Activated T-cell treated with anti-CD3 and anti-CD28 coated beads, Interleukin-2, amount 50 U/mL, for 4 hours (primary cell): ENCODE measurements around the gene TMEM101. TPM values are rescaled to one million over a fixed set of nuclear protein-coding genes. Genes with fewer than 3 reads are reported as not detected.
"Not testable (repeated sequence)": the region's sequence is repeated elsewhere in the genome, so short reads cannot be mapped to it uniquely, and the experiment has no call there.

Source experiments
- ATAC-seq, 2 donors: fragments of 200-7000 bp; cut with Tn5 transposase; one replicate each; pipeline ENCODE4 v1.10.0; 2021
- DNase-seq: peaks from one replicate; pipeline ENCODE4 v3.0.0-alpha.2; 2020
- H3K27me3 Mint-ChIP-seq: one replicate; pipeline ENCODE4 v1.8.0; 2021; ENCODE audit warnings: low read depth, mixed read lengths
- H3K36me3 Mint-ChIP-seq: one replicate; pipeline ENCODE4 v1.8.0; 2022; ENCODE audit warnings: mixed read lengths; ENCODE audit not compliant: insufficient read depth
- H3K4me1 Mint-ChIP-seq: one replicate; pipeline ENCODE4 v1.8.0; 2021; ENCODE audit warnings: low read depth, mixed read lengths
- H3K4me3 Mint-ChIP-seq: one replicate; pipeline ENCODE4 v1.8.0; 2021; ENCODE audit warnings: mild to moderate bottlenecking, moderate library complexity, mixed read lengths
- H3K9me3 Mint-ChIP-seq: one replicate; pipeline ENCODE4 v1.8.0; 2021; ENCODE audit warnings: mixed read lengths
- total RNA-seq, 3 donors: library from RNA; stranded (reverse); gene quantifications; one replicate each; pipeline ENCODE4 v1.2.1, GENCODE V29; 2021

TMEM101 gene
- total RNA-seq, 3 donors from 2014 or later, result 20.2 to 23.1 (median 22.5) TPM

DNA sequence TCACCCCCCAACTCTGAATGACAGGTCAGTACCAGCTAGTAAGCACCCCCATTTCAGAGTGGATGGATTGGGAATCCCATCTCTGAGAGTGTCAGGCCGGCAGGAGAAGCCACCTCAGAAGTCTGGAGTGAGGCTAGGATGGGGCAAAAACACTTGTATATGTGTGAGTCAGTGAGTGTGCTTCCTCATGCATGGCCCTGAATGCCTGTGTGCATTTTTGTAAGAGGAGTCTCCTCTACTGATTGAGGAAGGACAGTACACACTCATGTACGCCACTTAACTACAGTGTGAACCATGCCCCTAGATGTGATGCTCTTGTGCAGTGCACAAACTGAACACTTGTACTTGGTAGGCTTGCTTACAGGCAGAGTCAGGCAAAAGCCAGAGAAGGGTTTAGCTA is 32.6 kb downstream of the TMEM101 start:
- H3K9me3 Mint-ChIP-seq, result no peaks in the 10 kb centered on the region
- H3K36me3 Mint-ChIP-seq, result no peaks in the 10 kb centered on the region
- H3K4me1 Mint-ChIP-seq, result peaks cover 4% of the 10 kb centered on the region
- DNase-seq (no peak), ATAC-seq (no peak)
- no peak overlapping the region for H3K4me3 Mint-ChIP-seq
- H3K27me3 Mint-ChIP-seq, result peaks cover 39% of the 10 kb centered on the region

DNA sequence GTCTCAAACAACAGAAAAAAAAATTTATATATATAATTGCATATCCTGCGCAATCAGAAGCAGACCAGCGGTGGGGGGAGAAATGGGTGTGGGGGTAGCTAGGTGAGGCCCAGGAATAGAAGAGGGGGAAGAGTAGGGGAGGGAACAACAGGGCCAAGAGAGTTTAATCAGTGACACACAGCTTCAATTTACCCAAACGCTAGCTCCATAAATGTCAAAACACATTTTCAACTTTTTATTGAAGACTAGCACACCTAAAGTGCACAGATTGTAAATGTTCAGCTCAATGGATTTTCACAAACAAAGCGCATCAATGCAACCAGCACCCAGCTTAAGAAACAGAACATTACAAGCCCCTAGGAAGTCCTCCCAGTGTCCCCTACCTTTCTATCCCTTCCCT is 35.1 kb downstream of the TMEM101 start:
- ATAC-seq (no peak), DNase-seq (no peak)
- Mint-ChIP-seq H3K9me3 (no peaks in the 10 kb centered on the region), H3K36me3 (no peaks in the 10 kb centered on the region), H3K4me1 (peaks cover 4% of the 10 kb centered on the region), H3K4me3 (no peak overlapping the region), H3K27me3 (peaks cover 34% of the 10 kb centered on the region)

DNA sequence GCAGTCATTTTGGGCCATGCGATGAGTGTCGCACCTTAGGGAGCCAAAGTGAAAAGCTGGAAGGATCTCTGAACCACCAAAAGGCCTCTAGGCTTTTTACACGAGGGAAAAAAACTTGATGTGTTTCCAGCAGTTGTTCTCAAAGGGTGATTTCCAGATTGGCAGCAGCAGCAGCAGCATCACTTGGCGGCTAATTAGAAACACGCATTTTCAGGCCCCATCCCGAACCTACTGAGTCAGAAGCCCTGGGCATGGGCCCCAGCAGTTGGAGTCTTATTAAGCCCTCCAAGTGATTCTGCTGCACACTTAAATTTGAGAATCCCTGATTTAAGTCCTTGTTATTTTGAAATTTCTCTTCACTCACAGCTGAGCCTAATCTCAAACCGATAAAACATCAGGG is 35.8 kb downstream of the TMEM101 start:
- DNase-seq, result no peak
- Mint-ChIP-seq H3K27me3 (peaks cover 33% of the 10 kb centered on the region), H3K4me1 (no peaks in the 10 kb centered on the region), H3K36me3 (no peaks in the 10 kb centered on the region), H3K4me3 (no peak overlapping the region), H3K9me3 (no peaks in the 10 kb centered on the region)
- no peak for ATAC-seq

DNA sequence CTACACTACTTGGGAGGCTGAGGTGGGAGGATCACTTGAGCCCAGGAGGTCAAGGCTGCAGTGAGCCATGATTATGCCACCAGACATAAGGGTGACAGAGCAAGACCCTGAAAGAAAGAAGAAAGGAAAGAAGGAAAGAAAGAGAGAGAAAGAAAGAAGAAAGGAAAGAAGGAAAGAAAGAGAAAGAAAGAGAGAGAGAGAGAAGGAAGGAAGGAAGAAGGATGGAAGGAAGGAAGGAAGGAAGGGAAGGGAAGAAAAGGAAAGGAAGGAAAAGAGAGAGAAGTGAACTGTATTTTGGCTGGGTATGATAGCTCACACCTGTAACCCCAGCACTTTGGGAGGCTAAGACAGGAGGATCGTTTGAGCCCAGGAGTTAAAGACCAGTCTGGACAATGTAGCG is 36.7 kb downstream of the TMEM101 start:
- Mint-ChIP-seq H3K9me3 (no peaks in the 10 kb centered on the region), H3K27me3 (peaks cover 29% of the 10 kb centered on the region), H3K4me1 (no peaks in the 10 kb centered on the region)

DNA sequence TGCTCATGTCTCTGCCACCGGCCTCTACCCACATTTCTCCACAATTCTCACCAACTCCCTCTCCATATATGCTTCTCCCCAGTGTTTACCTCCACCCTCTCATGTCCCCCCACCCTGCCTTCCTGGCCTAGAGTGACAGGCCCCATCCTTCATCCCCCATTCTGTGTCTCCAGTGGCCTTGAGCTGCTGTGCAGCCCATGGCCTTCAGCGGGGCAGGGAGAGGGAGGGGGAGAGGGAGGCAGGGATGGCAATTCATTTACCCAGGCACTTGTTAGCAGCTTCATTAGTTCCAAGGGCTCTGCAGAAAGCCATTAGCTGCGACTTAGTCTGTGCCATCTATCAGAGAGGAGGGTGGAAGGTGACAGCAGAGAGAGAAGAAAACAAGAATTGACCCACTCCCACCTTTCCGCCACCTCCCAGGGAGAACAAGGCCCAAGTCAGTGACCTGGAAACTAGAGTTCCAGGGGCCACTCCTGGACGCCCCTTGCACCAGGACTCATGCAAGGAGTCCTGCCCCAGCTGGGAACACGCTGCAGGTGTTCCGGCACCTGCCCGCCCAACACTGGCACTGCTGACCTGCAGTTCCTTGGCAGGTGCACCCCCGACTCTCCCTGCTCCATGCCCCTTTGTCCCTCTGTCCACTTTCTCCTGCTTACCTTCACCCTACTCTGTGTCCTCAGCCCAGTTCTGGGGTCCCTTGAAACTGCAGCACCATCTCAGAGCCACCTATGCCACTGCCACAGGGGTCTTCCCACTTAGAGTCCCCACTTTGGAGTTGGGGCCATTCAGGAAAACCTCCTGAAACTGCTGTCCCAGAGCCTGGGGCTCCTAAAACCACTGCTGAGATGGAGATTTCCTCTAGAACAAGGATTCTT is 37.6 kb downstream of the TMEM101 start:
- peaks cover 20% of the 10 kb centered on the region for H3K27me3 Mint-ChIP-seq
- no peaks in the 10 kb centered on the region for H3K36me3 Mint-ChIP-seq
- ATAC-seq, result no peak

More for the DNA sequence above, 36.7 kb downstream of the TMEM101 start:
- ATAC-seq, result no peak
- Mint-ChIP-seq H3K36me3 (no peaks in the 10 kb centered on the region), H3K4me3 (no peak overlapping the region)
- DNase-seq, result no peak

DNA sequence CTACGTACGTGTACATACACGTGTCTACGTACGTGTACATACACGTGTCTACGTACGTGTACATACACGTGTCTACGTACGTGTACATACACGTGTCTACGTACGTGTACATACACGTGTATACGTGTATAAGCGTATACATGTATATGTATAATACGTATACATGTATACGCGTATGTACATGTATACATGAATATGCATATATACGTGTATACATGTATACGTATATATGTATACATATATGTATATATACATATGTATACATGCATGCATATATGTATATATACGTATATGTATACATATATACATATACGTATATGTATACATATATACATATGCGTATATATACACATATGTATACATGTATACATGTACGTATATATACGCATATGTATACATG is 38.9 kb downstream of the TMEM101 start:
- no peak overlapping the region for H3K4me3 Mint-ChIP-seq
- ATAC-seq (no peak), DNase-seq (no peak)
- no peaks in the 10 kb centered on the region for H3K36me3 Mint-ChIP-seq
- H3K27me3 Mint-ChIP-seq, result peaks cover 10% of the 10 kb centered on the region
- no peaks in the 10 kb centered on the region for H3K9me3 Mint-ChIP-seq
- peaks cover 5% of the 10 kb centered on the region for H3K4me1 Mint-ChIP-seq

More for the DNA sequence above, 37.6 kb downstream of the TMEM101 start:
- no peak overlapping the region for H3K4me3 Mint-ChIP-seq
- no peak for DNase-seq
- no peaks in the 10 kb centered on the region for H3K4me1 Mint-ChIP-seq
- H3K9me3 Mint-ChIP-seq, result no peaks in the 10 kb centered on the region

DNA sequence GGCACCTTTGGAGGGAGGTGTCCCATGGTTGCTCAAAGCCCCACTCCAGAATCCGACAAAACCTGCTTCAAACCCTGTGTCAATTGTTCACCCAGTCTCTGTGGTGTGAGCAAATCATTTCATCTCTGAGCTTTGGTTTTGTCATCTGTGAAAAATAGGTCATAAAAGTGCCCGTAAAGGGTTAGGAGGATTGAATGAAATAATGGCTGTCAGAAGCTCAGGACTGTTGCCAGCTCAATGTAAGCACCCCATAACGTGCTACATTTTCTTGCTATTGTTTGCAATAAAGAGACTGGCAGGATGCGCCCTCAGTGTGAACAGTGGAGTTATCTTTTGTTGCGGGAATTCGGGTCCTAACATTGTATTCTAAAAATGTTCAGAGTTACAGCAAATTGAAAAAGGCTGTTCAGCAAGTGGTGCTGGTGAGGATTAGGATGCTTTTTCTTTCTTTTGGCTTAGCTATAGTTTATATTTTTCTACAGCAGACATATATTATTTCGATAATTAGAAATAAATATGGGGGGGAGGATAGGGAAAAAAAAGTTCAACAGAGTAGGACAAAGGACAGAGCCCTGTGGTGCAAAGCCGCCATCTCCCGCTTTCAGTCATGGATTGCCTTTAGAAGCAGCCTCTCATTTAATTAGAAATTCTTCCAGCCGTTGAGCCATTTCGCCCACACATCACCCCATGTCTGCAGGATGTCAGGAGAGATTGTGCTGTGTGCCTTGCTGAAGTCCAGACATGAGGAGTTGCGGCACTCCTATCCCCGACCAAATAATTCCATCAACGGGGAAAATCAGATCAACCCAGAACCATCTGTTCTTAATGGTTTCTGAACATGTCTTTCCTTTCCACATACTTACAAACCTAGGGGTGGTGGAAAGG is 40.1 kb downstream of the TMEM101 start:
- H3K4me1 Mint-ChIP-seq, result peaks cover 5% of the 10 kb centered on the region
- no peak overlapping the region for H3K4me3 Mint-ChIP-seq
- peaks cover 5% of the 10 kb centered on the region for H3K27me3 Mint-ChIP-seq
- ATAC-seq (no peak), DNase-seq (no peak)
- no peaks in the 10 kb centered on the region for H3K36me3 Mint-ChIP-seq
- no peaks in the 10 kb centered on the region for H3K9me3 Mint-ChIP-seq

DNA sequence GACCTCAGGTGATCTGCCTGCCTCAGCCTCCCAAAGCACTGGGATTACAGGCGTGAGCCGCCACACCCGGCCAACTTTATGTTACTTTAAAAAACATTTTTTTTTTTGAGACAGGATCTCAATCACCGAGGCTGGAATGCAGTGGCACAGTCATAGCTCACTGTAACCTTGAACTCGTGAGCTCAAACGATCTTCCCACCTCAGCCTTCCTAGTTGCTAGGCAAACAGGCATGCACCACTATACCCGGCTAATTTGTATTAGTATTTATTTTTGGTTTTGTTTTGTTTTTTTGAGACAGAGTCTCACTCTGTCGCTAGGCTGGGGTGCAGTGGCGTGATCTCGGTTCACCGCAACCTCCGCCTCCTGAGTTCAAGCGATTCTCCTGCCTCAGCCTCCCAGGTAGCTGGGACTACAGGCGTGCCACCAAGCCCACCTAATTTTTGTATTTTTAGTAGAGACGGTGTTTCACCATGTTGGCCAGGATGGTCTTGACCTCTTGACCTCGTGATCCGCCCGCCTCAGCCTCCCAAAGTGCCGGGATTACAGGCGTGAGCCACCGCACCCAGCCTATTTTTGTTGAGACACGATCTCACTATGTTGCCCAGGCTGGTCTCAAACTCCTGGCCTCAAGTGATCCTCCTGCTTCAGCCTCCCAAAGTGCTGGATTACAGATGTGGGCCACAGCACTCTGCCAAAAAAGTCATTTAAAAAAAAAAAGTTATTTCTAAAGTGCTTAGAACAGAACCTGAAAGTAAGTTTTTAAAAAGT is 42.1 kb downstream of the TMEM101 start:
- DNase-seq, H3K4me3 Mint-ChIP-seq, H3K9me3 Mint-ChIP-seq, ATAC-seq, H3K27me3 Mint-ChIP-seq, H3K36me3 Mint-ChIP-seq, H3K4me1 Mint-ChIP-seq: not testable (repeated sequence)

DNA sequence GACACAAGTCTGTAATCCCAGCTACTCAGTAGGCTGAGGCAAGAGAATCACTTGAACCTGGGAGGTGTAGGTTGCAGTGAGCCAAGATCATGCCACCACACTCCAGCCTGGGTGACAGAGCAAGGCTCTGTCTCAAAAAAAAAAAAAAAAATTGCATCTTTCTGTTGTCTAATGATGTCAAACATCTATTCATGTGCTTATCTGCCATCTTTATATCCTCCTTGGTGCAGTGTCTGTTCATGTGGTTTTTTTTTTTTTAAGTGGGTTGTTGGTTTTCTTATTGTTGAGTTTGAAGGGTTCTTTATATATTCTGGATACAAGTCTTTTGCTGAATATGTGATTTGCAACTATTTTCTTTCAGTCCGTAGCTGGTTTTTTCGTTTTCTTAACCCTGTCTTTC is 43.3 kb downstream of the TMEM101 start:
- DNase-seq, result not testable (repeated sequence)

DNA sequence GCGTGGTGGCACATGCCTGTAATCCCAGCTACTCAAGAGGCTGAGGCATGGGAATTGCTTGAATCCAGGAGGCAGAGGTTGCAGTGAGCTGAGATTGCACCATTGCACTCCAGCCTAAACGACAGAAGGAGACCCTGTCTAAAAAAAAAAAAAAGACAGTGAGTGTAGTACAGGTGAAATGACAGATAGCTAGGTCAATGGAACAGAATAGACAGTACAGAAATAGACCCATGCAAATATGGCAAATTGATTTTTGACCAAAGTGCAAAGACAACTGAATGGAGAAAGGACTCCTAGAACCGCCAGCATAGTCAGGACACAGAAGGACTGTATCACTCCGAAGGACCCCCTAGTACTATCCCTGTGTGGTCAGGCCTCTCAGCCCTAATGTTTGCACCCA is 44.4 kb downstream of the TMEM101 start:
- no peak overlapping the region for H3K4me3 Mint-ChIP-seq
- ATAC-seq (no peak), DNase-seq (no peak)
- no peaks in the 10 kb centered on the region for H3K36me3 Mint-ChIP-seq
- H3K9me3 Mint-ChIP-seq, result no peaks in the 10 kb centered on the region
- peaks cover 5% of the 10 kb centered on the region for H3K4me1 Mint-ChIP-seq
- H3K27me3 Mint-ChIP-seq, result peaks cover 10% of the 10 kb centered on the region

More for the DNA sequence above, 43.3 kb downstream of the TMEM101 start:
- not testable (repeated sequence) for ATAC-seq, H3K36me3 Mint-ChIP-seq, H3K9me3 Mint-ChIP-seq, H3K4me1 Mint-ChIP-seq, H3K4me3 Mint-ChIP-seq, H3K27me3 Mint-ChIP-seq

DNA sequence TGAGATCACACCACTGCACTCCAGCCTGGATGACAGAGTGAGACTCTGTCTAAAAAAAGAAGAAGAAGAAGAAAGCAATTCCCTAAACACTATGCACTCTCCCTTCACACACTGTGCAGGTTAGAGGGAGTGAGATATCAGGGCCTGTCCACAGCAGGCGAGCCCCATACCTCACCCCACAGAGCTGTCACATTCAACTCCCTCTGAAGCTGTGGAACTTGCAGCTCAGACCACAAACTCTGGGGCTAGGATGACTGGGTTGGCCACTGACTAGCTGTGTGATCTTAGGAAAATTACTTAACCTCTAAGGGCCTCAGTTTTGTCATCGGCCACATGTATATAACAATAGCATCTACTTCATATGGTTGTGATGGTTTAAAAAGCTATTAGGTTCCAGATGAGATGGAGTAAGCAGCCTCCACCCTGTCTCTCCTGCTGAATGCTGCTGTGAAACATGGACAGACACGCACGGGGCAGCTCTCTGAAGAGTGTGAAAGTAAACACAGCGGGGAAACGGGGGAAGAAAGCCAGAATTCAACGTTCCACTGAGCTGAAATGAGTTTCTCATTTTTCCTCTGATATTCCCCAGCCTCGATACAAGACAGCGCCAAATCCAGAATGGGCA is 47.4 kb downstream of the TMEM101 start:
- peaks cover 5% of the 10 kb centered on the region for H3K4me1 Mint-ChIP-seq
- no peak overlapping the region for H3K4me3 Mint-ChIP-seq
- H3K27me3 Mint-ChIP-seq, result peaks cover 14% of the 10 kb centered on the region
- DNase-seq (no peak), ATAC-seq (no peak)
- no peaks in the 10 kb centered on the region for H3K9me3 Mint-ChIP-seq
- H3K36me3 Mint-ChIP-seq, result no peaks in the 10 kb centered on the region

DNA sequence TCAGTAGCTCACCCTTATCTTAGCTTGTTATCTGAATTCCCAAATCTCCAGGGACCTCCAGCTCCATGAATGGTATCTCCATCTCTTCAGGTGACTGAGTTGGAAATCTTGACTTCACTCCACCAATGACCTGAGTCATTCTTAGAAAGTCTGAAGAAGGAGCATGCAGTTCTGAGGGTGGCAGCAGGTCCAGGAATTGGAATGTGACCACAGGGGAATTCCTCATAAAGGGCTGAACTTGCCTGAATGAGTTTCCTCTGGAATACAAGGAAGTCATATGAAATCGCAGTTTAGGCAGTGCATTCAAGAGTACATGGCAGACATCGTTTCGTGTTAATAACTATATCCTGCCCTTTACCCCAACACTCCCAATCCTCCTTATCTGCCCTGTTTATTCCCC is 48.5 kb downstream of the TMEM101 start:
- Mint-ChIP-seq H3K4me3 (no peak overlapping the region), H3K36me3 (no peaks in the 10 kb centered on the region), H3K4me1 (no peaks in the 10 kb centered on the region), H3K27me3 (peaks cover 19% of the 10 kb centered on the region), H3K9me3 (no peaks in the 10 kb centered on the region)
- ATAC-seq (no peak), DNase-seq (no peak)

DNA sequence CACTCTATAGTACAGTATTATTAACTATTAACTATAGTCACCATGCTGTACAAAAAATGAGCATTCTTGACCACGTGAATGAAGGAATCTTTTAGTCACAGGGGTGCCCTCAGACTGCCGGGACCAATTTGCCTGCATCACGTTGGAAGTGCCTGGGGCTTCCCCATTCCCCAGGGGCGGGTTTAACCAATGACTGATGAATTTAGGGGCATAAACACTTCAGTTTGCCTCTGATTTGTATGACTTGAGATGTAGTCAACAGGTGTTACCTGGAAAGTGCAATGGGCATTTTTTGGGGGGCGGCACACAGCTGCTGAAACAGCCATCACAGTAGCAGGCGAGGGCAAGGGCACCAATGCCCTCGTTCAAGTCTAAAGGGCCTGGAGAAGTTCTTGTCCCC is 52.3 kb downstream of the TMEM101 start:
- ATAC-seq, result no peak

DNA sequence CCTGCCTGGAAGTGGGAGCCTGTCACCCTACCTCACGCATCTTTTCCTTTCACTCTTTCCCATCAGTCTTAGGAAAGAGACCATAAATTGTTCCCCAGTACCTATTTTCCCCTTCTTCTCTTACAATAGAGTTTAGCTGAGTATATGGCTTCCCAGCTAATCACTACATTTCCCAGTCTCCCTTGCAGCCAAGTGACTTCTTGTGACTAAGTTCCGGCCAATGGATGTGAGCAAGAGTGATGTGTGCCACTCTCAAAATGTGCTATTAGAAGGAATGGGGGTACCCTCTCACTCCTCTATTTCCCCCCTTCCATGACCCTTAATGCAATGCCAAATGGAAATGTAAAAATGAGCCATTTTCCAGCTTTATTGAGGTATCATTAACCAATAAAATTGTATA is 52.8 kb downstream of the TMEM101 start:
- ATAC-seq, result no peak
- peaks cover 21% of the 10 kb centered on the region for H3K27me3 Mint-ChIP-seq
- no peaks in the 10 kb centered on the region for H3K36me3 Mint-ChIP-seq
- H3K4me1 Mint-ChIP-seq, result no peaks in the 10 kb centered on the region
- no peak overlapping the region for H3K4me3 Mint-ChIP-seq
- no peaks in the 10 kb centered on the region for H3K9me3 Mint-ChIP-seq
- no peak for DNase-seq

More for the DNA sequence above, 52.3 kb downstream of the TMEM101 start:
- Mint-ChIP-seq H3K27me3 (peaks cover 21% of the 10 kb centered on the region), H3K9me3 (no peaks in the 10 kb centered on the region), H3K4me3 (no peak overlapping the region), H3K36me3 (no peaks in the 10 kb centered on the region), H3K4me1 (no peaks in the 10 kb centered on the region)
- no peak for DNase-seq
